HepG2 (cell line): ENCODE measurements around the gene COCH. TPM values are rescaled to one million over a fixed set of nuclear protein-coding genes. Genes with fewer than 3 reads are reported as not detected.

Source experiments
- CBFB ChIP-seq: sonication (generic); formaldehyde crosslinking; IDR thresholded peaks from 2 replicates; pipeline ENCODE4 v1.4.0; 2020; ENCODE audit warnings: missing genetic modification reagents
- EP300 ChIP-seq, 3 experiments: sonication (generic) in 1 of 3; formaldehyde crosslinking in 1 of 3; IDR thresholded peaks; 2 replicates each; pipeline versions ENCODE4 v1.5.1 to v1.6.1; 2011 to 2020; ENCODE audit warnings: low read depth in 2 of 3, low read length in 2 of 3, borderline replicate concordance in 1 of 3, improper control_type of control experiment in 1 of 3, mild to moderate bottlenecking in 1 of 3, missing genetic modification reagents in 1 of 3, moderate library complexity in 1 of 3
- PRPF4 ChIP-seq: fragments of 200-400 bp; formaldehyde crosslinking; IDR thresholded peaks from 2 replicates; pipeline ENCODE4 v1.6.1; 2016; ENCODE audit warnings: low read length, low read depth; ENCODE audit not compliant: poor library complexity, severe bottlenecking
- RAD21 ChIP-seq: fragments of 450-650 bp; formaldehyde crosslinking; IDR thresholded peaks from 2 replicates; pipeline ENCODE4 v1.5.0; 2020; ENCODE audit warnings: mild to moderate bottlenecking
- REST ChIP-seq, 2 experiments: IDR thresholded peaks; 2 replicates each; pipeline ENCODE4 v1.6.1; 2011 to 2012; ENCODE audit warnings: low read length in 2 of 2, borderline replicate concordance in 1 of 2, low read depth in 1 of 2, mild to moderate bottlenecking in 1 of 2, moderate library complexity in 1 of 2
- SALL2 ChIP-seq: sonication (generic); formaldehyde crosslinking; IDR thresholded peaks from 2 replicates; pipeline ENCODE4 v1.8.1; 2023; ENCODE audit warnings: mild to moderate bottlenecking, missing genetic modification reagents, inconsistent platforms
- SP2 ChIP-seq: sonication (generic); formaldehyde crosslinking; IDR thresholded peaks from 2 replicates; pipeline ENCODE4 v1.5.1; 2020; ENCODE audit warnings: mild to moderate bottlenecking, missing genetic modification reagents
- SP4 ChIP-seq: sonication (generic); formaldehyde crosslinking; IDR thresholded peaks from 2 replicates; pipeline ENCODE4 v1.8.1; 2023; ENCODE audit warnings: mild to moderate bottlenecking, missing genetic modification reagents
- ZBTB2 ChIP-seq: sonication (generic); formaldehyde crosslinking; IDR thresholded peaks from 2 replicates; pipeline ENCODE4 v1.8.0; 2022; ENCODE audit warnings: low read depth, missing genetic modification reagents
- ZBTB38 ChIP-seq: sonication (generic); formaldehyde crosslinking; IDR thresholded peaks from 2 replicates; pipeline ENCODE4 v1.5.1; 2020; ENCODE audit warnings: mild to moderate bottlenecking, missing genetic modification reagents
- ZC3H13 ChIP-seq: sonication (generic); formaldehyde crosslinking; IDR thresholded peaks from 2 replicates; pipeline ENCODE4 v1.8.1; 2023; ENCODE audit warnings: mild to moderate bottlenecking, missing genetic modification reagents, moderate library complexity
- ZNF253 ChIP-seq: sonication (generic); formaldehyde crosslinking; IDR thresholded peaks from 2 replicates; pipeline ENCODE4 v1.8.0; 2022; ENCODE audit warnings: mild to moderate bottlenecking, missing genetic modification reagents, borderline replicate concordance
- ZNF446 ChIP-seq: sonication (generic); formaldehyde crosslinking; IDR thresholded peaks from 2 replicates; pipeline ENCODE4 v1.5.0; 2020; ENCODE audit warnings: mild to moderate bottlenecking, missing genetic modification reagents
- ZNF496 ChIP-seq: sonication (generic); formaldehyde crosslinking; IDR thresholded peaks from 2 replicates; pipeline ENCODE4 v1.8.1; 2023; ENCODE audit warnings: mild to moderate bottlenecking, moderate library complexity, missing genetic modification reagents; ENCODE audit not compliant: insufficient replicate concordance
- ZNF614 ChIP-seq: IDR thresholded peaks from 2 replicates; pipeline ENCODE4 v1.6.1; 2018; ENCODE audit warnings: missing biosample characterization, missing genetic modification reagents, inconsistent platforms, borderline replicate concordance
- ZNF709 ChIP-seq: sonication (generic); formaldehyde crosslinking; IDR thresholded peaks from 2 replicates; pipeline ENCODE4 v1.5.0; 2020; ENCODE audit warnings: mild to moderate bottlenecking, missing genetic modification reagents
- polyA plus RNA-seq, 8 experiments: library from polyadenylated mRNA; depleted of rRNA in 3 of 8; stranded (reverse) in 7 of 8; unstranded in 1 of 8; fragments of >200 nt; fragmentation: Illumina TruSeq in 4 of 8; extraction: Trizol in 4 of 8; gene quantifications; 2 replicates each; pipeline versions ENCODE4 v1.2.1 to v1.2.3, GENCODE V29; 2011 to 2016; ENCODE audit warnings: low read depth in 4 of 8, missing spikeins in 1 of 8, mixed read lengths in 1 of 8; ENCODE audit not compliant: insufficient read depth in 1 of 8
- total RNA-seq, 5 experiments: library from RNA; depleted of rRNA; stranded (reverse); fragments of >200 nt; fragmentation: Illumina TruSeq; extraction: Trizol; gene quantifications; 2 replicates each; pipeline ENCODE4 v1.2.3, GENCODE V29; 2016; ENCODE audit warnings: low read depth in 1 of 5
- TF ChIP-seq, protein P1 (sequence below): sonication (generic); formaldehyde crosslinking; IDR thresholded peaks from 2 replicates; pipeline ENCODE4 v1.4.0; 2020; ENCODE audit warnings: missing genetic modification reagents, mild to moderate bottlenecking, borderline replicate concordance
- TF ChIP-seq, protein P2 (sequence below): IDR thresholded peaks from 2 replicates; pipeline ENCODE4 v1.6.1; 2016; ENCODE audit warnings: missing genetic modification reagents, missing compliant biosample characterization

COCH gene
- total and polyA plus RNA-seq, 2 of the 13 experiments (the other 11 are each of a cell fraction or from before 2014, with no cell fraction given), result 78.2 to 79.3 TPM

DNA sequence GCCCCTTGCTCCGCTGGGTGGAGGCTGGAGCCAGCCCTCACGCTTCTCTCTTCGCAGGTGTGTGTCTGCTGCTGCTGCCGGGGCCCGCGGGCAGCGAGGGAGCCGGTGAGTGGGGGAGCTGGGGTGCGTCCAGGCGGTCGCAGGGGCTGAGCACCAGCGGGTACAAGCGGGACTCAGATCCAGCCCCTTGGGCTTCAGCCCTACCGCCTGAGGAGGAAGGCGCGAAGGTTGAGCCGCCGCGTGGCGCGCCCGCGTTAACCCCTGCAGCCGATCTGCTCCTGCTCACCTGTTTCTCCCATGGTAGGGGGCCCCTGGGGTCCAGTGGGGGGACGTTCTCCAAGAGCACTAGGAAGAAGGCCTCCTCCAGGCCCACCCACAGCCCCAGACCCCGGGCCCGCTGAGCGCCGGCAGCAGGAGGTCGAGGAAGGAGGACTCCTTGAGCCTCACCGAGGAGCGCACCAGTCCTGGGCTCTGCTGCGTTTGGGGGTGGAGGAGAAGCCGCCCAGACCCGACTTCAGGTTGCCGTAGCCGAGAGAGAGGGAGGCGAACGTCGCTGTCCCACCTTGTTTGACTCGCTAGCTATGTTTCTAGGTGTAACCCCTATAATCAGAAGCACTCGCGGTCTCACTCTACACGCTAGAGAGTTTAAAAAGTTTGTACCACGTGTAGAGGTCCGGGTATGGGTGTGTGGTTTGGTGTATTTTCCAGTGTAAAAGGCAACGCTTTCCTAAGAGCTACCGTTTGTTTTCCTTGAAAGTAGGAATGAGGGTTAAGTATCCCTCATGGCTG is 834 bp downstream of the COCH start (continued):
- TF ChIP-seq EP300 (IDR thresholded peaks at IDR 0.05; ENCODE audit: low read depth in 2 of 2, low read length in 2 of 2) (no peak), EP300 (CRISPR knock-in tag; IDR thresholded peaks at IDR 0.05; ENCODE audit: borderline replicate concordance) (0 out of 2 replicates have a peak, but pooled peaks have one; percentile 16), SALL2 (CRISPR knock-in tag) (0 out of 2 replicates have a peak, but pooled peaks have one; percentile 6), ZBTB38 (CRISPR knock-in tag) (peak; percentile 87), PRPF4 (peak; percentile 17), ZBTB2 (CRISPR knock-in tag) (0 out of 2 replicates have a peak, but pooled peaks have one; percentile 8), SP4 (CRISPR knock-in tag) (0 out of 2 replicates have a peak, but pooled peaks have one; percentile 39), CBFB (CRISPR knock-in tag) (no peak), ZNF496 (no peak), ZNF253 (CRISPR knock-in tag) (0 out of 2 replicates have a peak, but pooled peaks have one; percentile 43), ZNF446 (CRISPR knock-in tag) (peak; percentile 71; the same call in 1 of the 2 replicates), ZNF709 (CRISPR knock-in tag) (0 out of 2 replicates have a peak, but pooled peaks have one; percentile 0), SP2 (CRISPR knock-in tag) (0 out of 2 replicates have a peak, but pooled peaks have one; percentile 2), RAD21 (CRISPR knock-in tag) (no peak), ZC3H13 (CRISPR knock-in tag) (0 out of 2 replicates have a peak, but pooled peaks have one; percentile 35), REST (IDR thresholded peaks at IDR 0.05; ENCODE audit: borderline replicate concordance in 1 of 2, low read depth in 1 of 2, low read length in 2 of 2) (no peak), ZNF614 (CRISPR knock-in tag) (peak; percentile 27; the same call in 1 of the 2 replicates)
- TF ChIP-seq, protein P1, sequence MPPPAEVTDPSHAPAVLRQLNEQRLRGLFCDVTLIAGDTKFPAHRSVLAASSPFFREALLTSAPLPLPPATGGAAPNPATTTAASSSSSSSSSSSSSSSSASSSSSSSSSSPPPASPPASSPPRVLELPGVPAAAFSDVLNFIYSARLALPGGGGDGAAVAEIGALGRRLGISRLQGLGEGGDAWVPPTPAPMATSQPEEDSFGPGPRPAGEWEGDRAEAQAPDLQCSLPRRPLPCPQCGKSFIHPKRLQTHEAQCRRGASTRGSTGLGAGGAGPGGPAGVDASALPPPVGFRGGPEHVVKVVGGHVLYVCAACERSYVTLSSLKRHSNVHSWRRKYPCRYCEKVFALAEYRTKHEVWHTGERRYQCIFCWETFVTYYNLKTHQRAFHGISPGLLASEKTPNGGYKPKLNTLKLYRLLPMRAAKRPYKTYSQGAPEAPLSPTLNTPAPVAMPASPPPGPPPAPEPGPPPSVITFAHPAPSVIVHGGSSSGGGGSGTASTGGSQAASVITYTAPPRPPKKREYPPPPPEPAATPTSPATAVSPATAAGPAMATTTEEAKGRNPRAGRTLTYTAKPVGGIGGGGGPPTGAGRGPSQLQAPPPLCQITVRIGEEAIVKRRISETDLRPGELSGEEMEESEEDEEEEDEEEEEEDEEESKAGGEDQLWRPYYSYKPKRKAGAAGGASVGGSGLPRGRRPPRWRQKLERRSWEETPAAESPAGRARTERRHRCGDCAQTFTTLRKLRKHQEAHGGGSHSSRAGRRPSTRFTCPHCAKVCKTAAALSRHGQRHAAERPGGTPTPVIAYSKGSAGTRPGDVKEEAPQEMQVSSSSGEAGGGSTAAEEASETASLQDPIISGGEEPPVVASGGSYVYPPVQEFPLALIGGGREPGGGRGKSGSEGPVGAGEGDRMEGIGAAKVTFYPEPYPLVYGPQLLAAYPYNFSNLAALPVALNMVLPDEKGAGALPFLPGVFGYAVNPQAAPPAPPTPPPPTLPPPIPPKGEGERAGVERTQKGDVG (CRISPR knock-in tag), result peak; percentile 86; the same call in 1 of the 2 replicates
- TF ChIP-seq, protein P2, sequence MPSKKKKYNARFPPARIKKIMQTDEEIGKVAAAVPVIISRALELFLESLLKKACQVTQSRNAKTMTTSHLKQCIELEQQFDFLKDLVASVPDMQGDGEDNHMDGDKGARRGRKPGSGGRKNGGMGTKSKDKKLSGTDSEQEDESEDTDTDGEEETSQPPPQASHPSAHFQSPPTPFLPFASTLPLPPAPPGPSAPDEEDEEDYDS (CRISPR knock-in tag), result no peak
